Activated CD4-positive, alpha-beta T cell treated with anti-CD3 and anti-CD28 coated beads, Interleukin-2, amount 50 U/mL, for 24 hours (primary cell): ENCODE measurements around the gene TMEM43.

Source experiments
- DNase-seq, 2 donors: peaks; one replicate each; pipeline ENCODE4 v3.0.0-alpha.2; 2020; ENCODE audit warnings: low read depth in 1 of 2, low spot score in 1 of 2

Gene TMEM43

GRCh38 chr3:14137445-14137844, 12.6 kb downstream of the TMEM43 start:
- no peak for DNase-seq

DNA sequence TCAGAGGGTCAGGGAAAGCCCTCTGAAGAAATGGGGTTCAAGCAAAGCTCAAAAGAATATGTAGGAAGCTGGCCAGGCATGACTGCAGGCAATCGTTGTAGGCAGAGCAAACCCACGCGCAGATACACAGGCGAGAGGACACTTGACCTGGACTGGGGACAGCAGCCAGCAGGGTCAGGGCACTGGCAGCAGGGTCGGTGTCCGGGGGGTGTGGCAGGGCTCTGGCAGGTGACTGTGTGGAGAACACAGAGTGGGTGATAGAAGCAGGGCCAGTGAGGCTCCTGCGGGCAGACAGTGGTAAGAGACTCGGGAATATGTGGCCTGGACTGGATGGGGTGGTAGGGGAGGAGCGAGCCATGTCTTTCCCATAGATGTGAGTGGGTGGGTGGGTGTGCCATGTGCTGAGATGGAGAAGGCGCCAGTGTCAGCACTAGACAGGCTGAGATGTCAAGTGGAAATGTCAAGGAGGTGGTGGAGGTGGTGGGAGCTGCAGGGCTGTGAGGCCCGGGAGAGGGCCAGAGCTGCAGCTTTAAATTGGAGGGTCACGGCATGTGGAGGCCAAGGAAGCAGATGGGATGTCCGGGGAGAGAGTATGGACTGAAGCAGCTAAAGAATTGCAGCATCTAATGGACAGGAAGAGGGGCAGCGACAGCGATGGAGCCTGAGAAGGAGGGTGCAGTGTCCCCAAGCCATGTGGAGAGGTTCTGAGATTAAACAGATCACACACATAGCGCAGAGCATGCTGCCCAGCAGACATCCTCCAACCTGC, 13.4 kb downstream of the TMEM43 start:
- no peak for DNase-seq

- no peak for DNase-seq
These were observed 14.2 kb downstream of the TMEM43 start for GRCh38 chr3:14138878-14139655.

DNA sequence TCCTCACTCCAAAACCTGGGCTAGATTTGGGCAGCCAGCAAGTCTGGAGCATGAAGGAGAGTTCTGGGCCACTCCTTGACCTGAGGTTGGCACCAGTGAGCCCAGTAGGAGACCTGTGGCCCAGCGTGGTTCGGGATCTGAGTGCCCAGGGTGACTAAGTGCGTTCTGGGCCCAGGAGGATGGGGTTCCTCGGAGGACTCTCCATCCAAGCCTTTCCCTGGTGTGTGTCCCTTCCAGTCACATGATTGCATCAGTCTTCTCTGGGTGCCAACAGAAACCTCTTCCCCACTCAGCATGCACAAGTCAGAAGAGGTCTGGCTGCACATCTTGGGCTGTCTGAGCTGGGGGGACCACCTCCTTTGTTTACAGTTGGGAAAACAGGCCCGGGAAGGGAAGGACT, 14.9 kb downstream of the TMEM43 start:
- DNase-seq, result no peak

DNA sequence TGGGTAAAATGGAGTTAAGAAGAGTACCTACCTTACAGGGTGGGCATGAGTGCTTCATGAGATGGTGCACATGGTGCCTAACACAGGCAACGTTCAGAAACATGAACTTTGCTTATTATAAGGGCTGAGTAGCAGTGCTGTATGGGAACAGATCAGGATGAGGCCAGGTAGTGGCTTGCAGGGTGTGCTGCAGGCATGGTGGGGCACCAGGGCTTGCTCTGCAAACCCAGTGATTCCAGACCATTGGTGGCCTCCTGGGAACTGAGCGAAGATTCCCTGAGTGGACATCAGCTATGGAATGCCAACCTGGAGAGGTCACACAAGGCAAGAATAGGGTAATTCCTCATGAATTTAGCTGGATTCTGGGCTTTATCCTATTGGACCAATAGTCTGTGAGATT, 15.8 kb downstream of the TMEM43 start:
- DNase-seq, result no peak

GRCh38 chr3:14141144-14141543, 16.3 kb downstream of the TMEM43 start:
- no peak for DNase-seq

DNA sequence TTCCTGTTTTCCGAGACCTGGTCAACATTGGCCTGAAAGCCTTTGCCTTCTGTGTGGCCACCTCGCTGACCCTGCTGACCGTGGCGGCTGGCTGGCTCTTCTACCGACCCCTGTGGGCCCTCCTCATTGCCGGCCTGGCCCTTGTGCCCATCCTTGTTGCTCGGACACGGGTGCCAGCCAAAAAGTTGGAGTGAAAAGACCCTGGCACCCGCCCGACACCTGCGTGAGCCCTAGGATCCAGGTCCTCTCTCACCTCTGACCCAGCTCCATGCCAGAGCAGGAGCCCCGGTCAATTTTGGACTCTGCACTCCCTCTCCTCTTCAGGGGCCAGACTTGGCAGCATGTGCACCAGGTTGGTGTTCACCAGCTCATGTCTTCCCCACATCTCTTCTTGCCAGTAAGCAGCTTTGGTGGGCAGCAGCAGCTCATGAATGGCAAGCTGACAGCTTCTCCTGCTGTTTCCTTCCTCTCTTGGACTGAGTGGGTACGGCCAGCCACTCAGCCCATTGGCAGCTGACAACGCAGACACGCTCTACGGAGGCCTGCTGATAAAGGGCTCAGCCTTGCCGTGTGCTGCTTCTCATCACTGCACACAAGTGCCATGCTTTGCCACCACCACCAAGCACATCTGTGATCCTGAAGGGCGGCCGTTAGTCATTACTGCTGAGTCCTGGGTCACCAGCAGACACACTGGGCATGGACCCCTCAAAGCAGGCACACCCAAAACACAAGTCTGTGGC, 16.9 kb downstream of the TMEM43 start:
- no peak for DNase-seq

DNA sequence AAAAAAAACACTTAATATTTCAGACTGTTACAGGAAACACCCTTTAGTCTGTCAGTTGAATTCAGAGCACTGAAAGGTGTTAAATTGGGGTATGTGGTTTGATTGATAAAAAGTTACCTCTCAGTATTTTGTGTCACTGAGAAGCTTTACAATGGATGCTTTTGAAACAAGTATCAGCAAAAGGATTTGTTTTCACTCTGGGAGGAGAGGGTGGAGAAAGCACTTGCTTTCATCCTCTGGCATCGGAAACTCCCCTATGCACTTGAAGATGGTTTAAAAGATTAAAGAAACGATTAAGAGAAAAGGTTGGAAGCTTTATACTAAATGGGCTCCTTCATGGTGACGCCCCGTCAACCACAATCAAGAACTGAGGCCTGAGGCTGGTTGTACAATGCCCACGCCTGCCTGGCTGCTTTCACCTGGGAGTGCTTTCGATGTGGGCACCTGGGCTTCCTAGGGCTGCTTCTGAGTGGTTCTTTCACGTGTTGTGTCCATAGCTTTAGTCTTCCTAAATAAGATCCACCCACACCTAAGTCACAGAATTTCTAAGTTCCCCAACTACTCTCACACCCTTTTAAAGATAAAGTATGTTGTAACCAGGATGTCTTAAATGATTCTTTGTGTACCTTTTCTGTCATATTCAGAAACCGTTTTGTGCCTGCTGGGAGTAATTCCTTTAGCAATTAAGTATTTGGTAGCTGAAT, 17.9 kb downstream of the TMEM43 start:
- DNase-seq, result peak in 1 of 2 donors; percentile 9

DNA sequence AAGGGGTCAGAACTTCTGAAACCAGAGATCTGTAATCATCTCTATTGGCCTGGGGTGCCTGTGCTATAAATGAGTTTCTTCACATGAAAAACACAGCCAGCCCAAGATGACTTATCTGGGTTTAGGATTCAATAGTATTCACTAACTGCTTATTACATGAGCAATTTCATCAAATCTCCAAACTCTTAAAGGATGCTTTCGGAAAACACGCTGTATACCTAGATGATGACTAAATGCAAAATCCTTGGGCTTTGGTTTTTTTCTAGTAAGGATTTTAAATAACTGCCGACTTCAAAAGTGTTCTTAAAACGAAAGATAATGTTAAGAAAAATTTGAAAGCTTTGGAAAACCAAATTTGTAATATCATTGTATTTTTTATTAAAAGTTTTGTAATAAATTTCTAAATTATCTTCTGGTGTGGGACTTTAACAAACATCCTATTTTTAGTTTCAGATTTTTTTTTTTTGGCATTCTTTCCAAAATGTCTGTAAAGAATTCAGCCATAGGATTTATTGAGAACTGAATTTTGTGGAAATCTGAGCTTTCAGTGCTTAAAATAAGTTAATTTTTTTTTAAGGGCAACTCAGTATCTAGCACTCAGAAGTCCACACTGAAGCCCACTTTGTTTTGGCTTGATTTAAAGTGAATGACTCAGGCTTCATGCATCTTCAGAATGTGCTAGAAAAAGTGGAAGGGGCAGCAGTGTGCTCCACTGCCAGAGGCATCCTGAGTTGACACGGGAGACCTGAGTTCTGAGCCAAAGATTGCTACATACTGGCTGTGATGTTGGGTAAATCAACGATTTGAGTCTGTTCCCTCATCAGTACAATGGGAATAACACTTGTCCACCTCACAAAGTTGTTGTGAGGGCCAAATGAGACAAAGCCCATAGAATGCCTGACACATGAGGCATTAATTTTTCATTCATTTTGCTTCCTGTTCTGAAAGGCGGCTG, 18.7 kb downstream of the TMEM43 start:
- DNase-seq, result no peak

DNA sequence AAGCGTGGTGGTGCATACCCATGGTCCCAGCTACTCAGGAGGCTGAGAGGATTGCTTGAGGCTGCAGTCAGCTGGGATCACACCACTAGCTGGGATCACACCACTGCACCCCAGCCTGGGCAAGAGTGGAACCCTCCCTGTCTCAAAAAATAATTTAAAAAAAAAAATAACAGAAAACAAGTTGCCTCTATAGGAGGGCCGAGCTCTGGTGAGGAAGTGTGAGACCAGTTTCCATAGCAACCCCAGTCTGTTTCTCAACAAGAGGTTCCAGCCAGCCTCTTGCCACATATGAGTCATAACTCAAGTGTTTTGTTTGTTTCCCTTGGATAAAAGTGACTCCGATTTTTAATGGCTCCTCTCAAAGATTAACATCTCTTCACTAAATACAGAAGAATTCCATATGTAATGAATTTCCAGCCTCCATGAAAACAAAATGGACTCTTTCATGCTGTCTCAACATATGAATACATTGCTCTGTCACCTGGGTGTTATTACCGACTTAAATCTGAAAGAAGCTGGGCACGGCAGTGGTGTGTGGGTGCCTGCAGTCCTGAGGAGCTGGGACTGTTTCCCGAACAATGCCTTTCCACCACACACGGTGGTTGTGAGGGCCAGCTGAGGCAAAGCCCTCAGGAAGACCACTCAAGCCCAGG, 19.7 kb downstream of the TMEM43 start:
- peak in 1 of 2 donors; percentile 71 for DNase-seq

DNA sequence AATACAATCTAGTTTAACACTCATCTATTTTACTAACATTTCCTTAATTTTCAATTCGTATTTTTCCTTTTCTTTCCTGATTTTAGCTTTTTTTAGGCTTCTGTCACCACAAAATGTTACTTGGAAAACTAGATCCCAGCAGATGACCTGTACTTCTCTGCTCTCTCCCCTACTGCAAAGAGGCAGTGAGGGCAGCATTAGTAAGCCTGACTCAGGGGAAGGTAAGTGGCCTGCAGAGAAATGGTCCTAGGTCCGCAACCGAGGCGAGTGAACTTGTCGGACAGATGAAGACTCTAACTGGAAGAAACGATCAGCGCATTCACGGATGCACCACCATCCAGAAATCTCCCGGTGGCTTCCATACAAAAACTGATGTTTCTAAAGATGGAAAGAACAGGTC, 20.4 kb downstream of the TMEM43 start:
- DNase-seq, result no peak

DNA sequence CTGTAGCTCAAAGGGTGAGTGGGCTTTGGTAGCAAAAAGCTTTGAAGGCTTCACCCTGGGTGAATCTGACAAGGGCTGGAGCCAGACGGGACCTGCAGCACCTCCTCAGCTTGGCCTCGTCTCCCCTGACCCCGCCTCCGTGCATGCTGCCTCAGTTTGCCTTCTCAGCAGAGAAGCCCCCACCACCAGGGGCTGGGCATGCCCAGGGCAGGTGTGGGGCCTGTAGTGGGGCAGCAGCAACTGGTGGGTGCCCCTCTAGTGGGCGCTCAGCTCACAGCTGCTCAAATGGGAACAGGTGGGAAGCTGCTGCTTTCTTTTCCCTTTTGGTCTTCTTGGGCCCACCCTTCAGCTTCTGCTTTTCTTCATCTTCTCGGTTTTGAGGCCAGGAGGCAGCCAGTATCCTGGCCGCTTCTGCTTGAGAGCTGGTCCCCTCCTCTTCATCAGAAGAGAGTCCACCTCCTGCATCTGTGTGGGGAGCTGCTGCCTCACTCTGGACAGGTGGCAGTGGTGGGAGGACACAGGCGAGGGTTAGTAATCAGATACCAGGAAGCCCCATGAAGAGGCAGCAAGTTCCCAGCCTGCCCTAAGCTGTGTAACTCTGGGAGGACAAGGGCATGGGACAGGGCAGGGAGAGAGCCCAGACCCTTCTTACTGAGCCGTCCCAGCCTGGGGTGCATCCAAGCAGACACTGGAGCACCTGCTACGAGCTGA, 21.0 kb downstream of the TMEM43 start:
- no peak for DNase-seq

DNA sequence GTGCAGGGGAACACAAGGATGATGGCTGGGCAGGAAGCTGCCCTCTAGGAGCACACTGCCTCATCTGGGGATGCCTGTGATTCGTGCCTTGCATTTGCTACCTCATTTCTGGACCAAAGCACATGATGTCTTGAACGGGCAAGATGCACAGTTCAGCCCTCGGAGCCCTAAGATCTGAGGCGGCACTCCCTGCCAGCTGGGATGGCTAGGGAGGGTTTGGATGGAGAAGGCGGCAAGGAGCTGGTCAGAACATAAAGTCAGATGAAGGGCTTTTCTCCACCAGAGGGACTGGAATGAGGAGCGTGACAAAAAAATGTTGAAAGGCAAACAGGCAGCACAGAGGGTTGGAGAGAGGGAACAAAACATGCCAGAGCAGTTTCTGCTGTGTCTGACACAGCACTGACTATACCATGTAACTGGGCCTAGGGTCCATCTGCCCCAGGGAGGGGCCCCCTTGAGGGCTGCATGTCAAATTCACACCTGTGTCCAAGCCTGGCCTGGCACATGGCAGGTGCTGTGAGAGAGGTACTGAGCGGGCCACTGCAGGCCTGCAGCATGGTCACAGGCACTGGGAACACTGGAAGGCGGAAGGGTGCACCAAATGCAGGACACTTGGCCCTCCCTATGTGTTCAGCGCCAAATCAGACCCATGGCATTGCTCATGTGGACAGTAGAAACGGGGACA, 21.7 kb downstream of the TMEM43 start:
- DNase-seq, result no peak

- no peak for DNase-seq
These were observed 22.2 kb downstream of the TMEM43 start for GRCh38 chr3:14147066-14147435.

- DNase-seq, result no peak
These were observed 22.8 kb downstream of the TMEM43 start for GRCh38 chr3:14147617-14148016.

- no peak for DNase-seq
These were observed 23.5 kb downstream of the TMEM43 start for GRCh38 chr3:14148041-14148985.

GRCh38 chr3:14150078-14150477, 25.2 kb downstream of the TMEM43 start:
- no peak for DNase-seq
